Fibroblast of villous mesenchyme (primary cell): ENCODE measurements around the gene SHISAL1. TPM values are rescaled to one million over a fixed set of nuclear protein-coding genes. Genes with fewer than 3 reads are reported as not detected.
A peak's percentile ranks its signal among the peaks of the same experiment; 100 is the strongest.

Experiments
- DNase-seq: peaks from one replicate; pipeline ENCODE4 v3.0.0-alpha.2; 2010; ENCODE audit warnings: low read depth
- H3K4me3 ChIP-seq: 2 replicates; pipeline ENCODE4 v1.5.1; 2011; ENCODE audit warnings: low read depth, mild to moderate bottlenecking, low read length
- CTCF ChIP-seq: IDR thresholded peaks from 2 replicates; pipeline ENCODE4 v1.5.1; 2012; ENCODE audit warnings: low read depth, mild to moderate bottlenecking, low read length; ENCODE audit not compliant: insufficient read depth
- total RNA-seq: library from RNA; depleted of rRNA; stranded (reverse); fragments of >200 nt; gene quantifications from 2 replicates; pipeline ENCODE4 v1.2.3, GENCODE V29; 2012

SHISAL1 gene
- total RNA-seq, 1 donor = 3.0 TPM

- DNase-seq = no peak
- TF ChIP-seq CTCF = no peak
- no peak overlapping the region for H3K4me3 ChIP-seq
Observed at GRCh38 chr22:44205516-44206329, 107.0 kb downstream of the SHISAL1 start.

- DNase-seq = no peak
- no peak overlapping the region for H3K4me3 ChIP-seq
- TF ChIP-seq CTCF = no peak
Observed at GRCh38 chr22:44204739-44205515, 107.8 kb downstream of the SHISAL1 start.

- no peak for DNase-seq
- no peak overlapping the region for H3K4me3 ChIP-seq
- no peak for TF ChIP-seq CTCF
Observed at GRCh38 chr22:44203203-44203602, 109.5 kb downstream of the SHISAL1 start.

GRCh38 chr22:44202261-44202789 lies 110.4 kb downstream of the SHISAL1 start:
- TF ChIP-seq CTCF = no peak
- H3K4me3 ChIP-seq = no peak overlapping the region
- peak; percentile 79 for DNase-seq

- no peak for DNase-seq
- no peak overlapping the region for H3K4me3 ChIP-seq
- no peak for TF ChIP-seq CTCF
Observed at GRCh38 chr22:44201665-44202064, 111.1 kb downstream of the SHISAL1 start.

- TF ChIP-seq CTCF = no peak
- no peak overlapping the region for H3K4me3 ChIP-seq
- DNase-seq = no peak
Observed at GRCh38 chr22:44200855-44201550, 111.7 kb downstream of the SHISAL1 start.
